HG03439 (cell line): ENCODE measurements around the gene MATK.
"Not testable (repeated sequence)": the region's sequence is repeated elsewhere in the genome, so short reads cannot be mapped to it uniquely, and the experiment has no call there.

Experiments used
- ATAC-seq: cut with Tn5 transposase; IDR thresholded peaks from one replicate; pipeline ENCODE4 v1.9.1; 2021; ENCODE audit warnings: mild to moderate bottlenecking, moderate library complexity; ENCODE audit not compliant: unreplicated experiment

MATK gene

DNA sequence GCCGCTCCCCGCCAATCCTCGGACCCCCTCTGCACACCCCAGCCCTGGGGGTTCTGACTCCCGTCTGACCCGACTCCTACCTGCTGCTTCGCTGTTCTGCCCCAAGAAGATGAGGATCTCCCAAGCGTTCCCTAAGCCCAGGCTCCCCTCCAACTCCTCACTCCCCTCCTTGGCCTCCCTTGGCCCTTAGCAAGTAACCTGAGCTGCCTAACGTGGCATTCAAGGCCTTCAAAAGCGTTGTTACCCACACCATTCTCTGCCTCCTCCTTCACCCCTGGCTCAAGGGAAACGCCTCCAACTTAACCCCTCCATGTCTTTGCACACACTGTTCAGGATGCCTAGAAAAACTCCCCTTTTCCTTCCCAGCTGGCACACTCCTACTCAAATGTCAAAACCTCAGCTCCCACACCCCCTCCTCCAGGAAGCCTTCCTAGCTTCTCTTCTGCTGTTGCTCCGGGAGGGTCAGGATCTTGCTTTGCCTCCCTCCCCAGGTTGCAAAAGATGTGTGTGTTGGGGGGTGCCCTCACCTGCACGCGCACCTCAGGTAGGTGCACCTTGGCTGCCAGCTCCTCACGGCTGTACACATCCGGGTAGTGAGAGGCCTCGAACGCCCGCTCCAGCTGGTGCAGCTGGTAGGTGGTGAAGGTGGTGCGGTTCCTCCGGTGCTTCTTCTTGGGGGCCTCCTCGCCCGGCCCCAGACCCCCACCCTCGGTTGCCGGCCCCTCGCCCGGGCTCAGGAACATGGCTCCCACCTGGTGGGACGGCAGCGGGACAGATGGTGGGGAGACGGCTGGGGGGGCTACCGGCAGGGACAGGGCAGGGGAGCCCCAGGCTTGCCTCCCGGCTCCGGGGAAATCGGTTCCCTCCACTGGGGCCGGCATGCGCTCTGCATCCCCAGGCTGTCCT, 14.9 kb downstream of the MATK start:
- ATAC-seq: no peak

DNA sequence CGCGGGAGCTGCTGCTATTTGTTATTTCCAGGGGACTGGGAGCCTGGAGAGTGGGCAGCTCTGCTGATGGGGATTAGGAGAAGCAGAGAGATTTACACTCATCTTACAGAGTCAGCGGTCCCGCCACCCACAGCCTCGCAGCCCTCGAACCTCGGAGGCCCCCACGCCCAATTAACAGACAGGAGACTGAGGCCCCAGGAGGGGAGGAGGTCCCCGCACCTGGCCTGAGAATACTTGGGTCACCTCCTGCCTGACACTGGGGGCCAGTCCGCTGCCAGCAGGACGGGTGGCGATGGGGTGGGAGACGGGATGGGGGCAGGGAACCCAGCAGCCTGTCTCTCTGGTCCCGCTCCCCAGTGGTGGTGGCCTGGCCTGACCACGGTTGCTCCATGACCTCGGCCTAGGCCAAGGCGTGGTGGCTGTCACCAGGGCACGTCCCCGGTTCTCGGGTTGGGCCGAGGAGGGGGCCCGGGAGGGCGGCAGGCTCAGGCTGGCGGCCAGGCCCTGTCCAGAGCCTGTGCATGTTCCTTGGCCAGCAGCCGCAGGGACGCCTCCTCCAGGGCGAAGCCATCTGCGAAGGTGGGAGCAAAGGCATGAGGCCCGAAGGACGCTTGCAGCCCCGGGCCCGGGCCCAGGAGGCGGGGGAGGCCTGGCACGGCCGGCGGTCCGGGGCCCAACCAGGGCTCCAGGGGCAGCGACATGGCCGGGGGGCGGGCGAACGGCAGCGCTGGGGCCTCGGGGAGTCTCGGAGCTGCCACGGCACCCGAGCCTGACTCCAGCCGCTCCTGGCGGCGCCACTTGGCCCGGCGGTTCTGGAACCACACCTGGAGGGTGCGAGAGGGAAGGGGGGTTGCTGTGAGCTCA, 15.8 kb downstream of the MATK start:
- no peak for ATAC-seq

DNA sequence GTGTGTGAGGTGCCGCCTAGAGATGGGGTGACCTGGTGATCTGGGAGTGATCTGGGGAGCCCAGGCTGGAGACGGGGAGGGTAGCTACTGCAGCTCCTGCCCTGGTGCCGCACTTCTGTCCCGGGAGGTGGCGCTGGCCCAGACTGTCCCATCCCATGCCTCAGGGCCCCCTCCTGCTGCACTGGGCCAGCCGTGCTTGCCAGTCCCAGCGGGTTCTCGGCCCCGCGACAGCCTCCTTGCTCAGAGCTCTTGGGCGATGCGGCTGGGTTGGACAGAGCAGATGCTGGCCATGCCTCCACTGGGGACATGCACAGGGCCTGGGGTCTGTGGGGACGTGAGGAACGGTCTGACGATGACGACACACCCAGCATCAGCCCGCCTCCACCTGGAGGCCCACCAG, 16.7 kb downstream of the MATK start:
- no peak for ATAC-seq

- no peak for ATAC-seq
Measured at GRCh38 chr19:3768748-3769099, 17.5 kb downstream of the MATK start.

DNA sequence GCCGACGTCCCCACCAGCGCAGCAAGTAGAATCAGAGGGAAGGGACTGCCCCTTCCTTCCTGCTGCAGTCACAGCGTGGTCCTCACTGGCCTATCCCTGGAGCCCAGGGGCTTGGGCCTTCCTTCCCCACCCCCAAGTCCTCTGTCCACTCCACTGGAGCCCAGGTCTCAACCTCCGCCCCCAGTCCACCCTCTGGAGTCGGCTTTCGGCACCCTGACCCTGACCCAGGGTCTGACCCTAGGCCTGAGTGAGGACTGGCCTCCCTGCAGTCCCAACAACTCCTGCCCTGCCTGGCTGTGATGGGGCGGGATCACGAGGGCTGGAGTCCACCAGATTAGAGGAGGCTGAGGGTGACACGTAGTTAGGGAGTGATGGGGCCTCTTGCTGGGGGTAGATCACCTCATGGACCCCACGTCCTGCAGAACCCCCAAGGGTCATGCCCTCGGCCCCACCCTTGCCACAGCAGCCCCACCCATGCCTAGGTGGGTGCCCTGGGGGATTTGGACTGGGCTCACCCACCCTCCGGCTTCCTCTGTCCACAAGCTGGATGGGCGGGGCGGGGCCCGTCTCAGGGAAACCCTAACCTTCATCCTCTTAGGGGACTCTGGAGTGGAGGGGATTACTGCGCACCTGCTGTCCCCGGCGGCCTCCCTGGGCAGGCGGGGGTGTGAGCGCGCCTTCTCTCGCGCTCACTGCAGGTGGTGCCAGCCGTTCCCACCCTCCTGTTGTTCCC, 18.0 kb downstream of the MATK start:
- ATAC-seq: no peak

- no peak for ATAC-seq
Measured at GRCh38 chr19:3767050-3767449, 19.1 kb downstream of the MATK start.

DNA sequence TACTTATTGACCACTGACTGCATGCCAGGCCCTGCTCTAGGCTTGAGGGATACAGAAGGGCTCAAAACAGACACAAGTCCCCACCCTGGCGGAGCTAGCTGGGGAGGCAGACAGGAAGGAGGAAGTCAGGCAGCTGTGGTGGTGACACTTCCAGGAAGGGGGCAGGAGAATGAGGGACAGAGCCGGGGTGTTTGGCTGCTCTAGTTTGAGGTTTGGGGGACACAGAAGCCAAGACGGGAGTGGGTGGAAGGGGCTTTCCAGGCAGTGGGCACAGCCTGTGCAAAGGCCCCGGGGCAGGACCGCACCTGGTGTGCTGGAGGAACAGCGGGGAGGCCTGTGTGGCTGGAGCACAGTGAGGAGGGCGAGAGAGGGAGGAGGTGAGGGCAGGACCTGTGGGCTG, 19.7 kb downstream of the MATK start:
- ATAC-seq: no peak

- not testable (repeated sequence) for ATAC-seq
Measured at GRCh38 chr19:3765757-3766156, 20.4 kb downstream of the MATK start.

DNA sequence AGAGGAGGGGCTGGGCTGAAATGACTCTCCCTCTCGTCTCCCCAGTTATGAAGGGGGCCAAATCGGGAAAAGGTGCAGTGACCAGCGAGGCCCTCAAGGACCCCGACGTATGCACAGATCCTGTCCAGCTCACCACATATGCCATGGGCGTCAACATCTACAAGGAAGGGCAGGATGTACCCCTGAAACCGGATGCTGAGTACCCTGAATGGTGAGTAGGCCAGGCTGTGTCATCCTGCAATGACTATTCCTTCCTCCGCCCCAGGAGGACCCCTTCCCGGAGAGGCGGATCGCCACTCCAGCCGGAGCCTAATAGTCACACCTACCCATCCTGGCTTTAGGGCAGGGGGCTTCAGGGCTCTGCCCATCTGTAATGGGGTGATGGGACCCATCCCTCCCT, 21.1 kb downstream of the MATK start:
- ATAC-seq: no peak

DNA sequence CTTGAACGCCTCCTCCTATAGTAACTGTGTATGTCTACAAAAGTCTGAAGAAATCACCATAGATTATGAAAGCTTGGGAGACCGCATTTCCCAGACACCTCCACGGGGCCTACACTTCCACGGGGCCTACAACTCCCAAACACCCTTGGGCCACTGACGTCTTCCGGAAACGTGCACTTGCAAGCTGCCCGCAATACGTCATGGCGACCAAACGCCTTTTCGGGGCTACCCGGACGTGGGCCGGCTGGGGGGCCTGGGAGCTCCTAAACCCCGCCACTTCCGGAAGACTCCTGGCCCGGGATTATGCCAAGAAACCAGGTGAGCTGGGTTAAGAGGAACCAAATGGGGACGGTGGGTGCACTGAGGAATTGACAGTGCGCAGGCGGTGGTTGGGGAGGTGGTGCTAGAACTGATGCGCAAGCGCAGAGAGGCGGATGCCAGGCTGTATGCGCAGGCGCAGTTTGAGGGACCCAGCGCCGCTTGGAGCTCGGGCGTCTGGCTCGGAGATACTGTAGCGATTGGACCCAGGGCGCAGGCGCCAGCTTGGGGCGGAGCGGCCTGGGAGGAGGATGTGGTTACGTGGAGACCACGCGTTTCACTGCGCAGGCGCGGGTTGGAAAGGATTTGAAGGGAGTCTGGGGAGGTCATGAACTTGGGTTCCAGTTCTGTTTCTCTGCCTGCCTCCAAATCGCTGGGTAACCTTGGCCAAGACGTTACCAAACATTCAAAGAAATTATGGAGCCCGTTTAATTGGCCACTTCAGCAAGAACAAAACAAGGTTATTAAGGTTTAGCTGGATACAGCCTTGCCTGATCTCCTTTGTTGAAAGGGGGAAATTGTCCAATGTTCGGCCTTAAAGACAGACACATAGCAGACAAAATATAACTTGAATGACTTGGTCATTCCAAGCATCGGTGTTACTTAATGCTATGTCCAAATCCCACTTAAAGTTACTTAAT, 23.4 kb downstream of the MATK start, which contains the start of gene MRPL54:
Gene MRPL54 (plus strand): TSS at position 182 of the 959 bp plus-strand sequence. CDS start 19 bp downstream, at position 201.
- peak; percentile 74 for ATAC-seq

DNA sequence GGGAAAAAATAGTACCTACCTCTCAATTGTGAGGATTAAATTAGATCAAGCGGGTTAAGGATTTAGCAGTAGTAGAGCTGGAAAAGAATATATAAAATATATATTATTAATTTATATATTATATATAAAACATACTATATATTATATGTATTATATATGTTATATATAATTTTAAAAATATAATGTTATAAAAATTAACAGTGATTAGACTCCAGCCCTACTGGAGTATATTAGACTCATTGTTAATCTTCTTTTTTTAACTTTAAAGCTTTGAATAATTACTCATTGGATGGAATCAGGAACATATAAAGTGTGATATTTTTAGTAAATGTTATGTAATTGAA, 24.1 kb downstream of the MATK start:
- ATAC-seq: no peak

DNA sequence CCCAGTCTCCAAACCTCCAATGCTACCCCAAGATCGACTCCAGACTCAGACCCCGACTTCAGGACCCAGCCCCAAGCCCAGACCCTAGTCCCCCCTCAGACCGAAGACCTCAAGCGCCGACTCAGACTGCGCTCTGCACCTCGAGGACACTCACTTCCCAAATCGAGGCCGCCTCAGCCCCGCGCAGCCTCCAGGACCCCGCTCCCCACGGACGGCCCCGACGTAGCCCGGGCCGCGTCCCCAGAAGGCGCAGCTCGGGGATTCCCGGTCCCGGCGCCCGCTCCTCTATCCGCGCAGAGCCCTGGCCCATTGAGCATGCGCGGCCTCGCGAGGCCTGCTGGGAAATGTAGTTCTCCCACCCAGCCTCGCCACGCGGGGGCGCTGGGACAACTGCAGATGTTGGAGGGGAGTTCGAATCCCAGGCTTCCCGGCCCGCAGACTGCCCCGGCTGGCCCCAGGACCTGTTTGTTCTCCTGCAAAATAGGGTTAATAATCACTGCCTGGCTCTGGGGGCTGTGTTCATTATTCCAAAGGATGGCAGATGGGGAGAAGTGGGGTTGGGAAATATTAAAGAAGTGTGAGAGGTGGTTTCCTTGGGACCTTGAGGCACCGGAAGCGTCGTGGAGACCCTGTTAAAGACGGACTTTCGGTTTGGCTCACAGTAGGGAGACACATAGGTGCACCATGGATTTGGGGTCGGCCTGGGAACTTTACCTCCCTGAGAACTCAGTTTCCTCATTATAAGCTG, 24.6 kb downstream of the MATK start, which contains the start of gene APBA3:
Gene APBA3 (minus strand): TSS at position 311 of the 748 bp plus-strand sequence. CDS start 1,428 bp downstream, outside the sequence.
- peak; percentile 48 for ATAC-seq

DNA sequence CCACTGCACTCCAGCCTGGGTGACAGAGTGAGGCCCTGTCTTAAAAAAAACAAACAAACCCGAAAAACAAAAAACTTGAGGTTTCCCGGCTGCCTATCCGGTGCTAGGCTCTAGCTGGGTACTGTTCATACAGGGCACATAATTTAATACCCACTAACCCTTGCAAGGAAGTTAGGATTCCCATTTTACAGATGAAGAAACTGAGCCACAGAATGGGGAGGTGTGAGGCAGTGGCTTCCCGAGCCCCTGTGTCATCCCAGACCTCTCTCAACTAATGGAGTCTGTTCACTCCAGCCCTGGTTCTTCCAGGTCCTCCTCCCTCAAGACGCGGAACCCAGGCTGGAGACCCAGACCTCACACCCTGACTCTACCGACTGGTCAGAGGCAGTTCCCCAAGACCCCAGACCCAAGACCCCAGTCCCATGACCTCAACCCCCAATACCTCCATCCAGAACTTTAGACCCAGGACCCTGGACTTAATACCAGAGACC, 25.3 kb downstream of the MATK start:
- no peak for ATAC-seq

- no peak for ATAC-seq
Measured at GRCh38 chr19:3759482-3760254, 26.5 kb downstream of the MATK start.

DNA sequence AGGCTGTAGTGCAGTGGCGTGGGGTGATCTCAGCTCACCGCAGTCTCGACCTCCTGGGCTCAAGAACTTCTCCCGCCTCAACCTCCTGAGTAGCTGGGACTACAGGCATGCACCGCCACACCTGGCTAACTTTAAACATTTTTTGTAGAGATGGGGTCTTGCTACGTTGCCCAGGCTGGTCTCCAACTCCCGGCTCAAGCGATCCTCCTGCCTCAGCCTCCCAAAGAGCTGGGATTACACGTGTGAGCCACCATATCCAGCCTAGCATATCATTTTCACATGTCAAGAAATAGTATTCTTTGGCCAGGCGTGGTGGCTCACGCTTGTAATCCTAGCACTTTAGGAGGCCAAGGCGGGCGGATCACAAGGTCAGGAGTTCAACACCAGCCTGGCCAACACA, 27.9 kb downstream of the MATK start:
- ATAC-seq: not testable (repeated sequence)

DNA sequence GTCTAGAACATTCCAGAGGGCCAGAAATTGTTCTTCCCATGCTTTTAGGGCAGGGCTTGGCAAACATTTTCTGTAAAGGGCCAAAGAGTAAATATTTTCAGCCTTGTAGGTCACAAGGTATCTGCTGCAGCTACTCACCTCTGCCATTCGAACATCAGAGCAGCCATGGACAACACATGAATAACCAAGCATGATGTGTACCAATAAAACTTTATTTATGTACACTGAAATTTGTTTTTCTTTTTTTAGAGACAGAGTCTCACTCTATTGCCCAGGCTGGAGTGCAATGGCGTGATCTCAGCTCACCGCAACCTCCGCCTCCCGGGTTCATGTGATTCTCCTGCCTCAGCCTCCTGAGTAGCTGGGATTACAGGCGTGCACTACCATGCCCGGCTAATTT, 28.5 kb downstream of the MATK start:
- ATAC-seq: not testable (repeated sequence)

GRCh38 chr19:3753631-3754410, 32.4 kb downstream of the MATK start:
- no peak for ATAC-seq

GRCh38 chr19:3752492-3752891, 33.7 kb downstream of the MATK start:
- no peak for ATAC-seq
